Measurements from ENCODE around the gene PRKAG2.

Gene PRKAG2

GRCh38 chr7:151641587-151641986 lies 235.3 kb downstream of the PRKAG2 start:
- no peak overlapping the region for H3K27ac ChIP-seq (replicated peaks; ENCODE audit: low read length)
- H2BK12ac ChIP-seq (ENCODE audit: low read length) = no peak overlapping the region
- H2AFZ ChIP-seq (ENCODE audit: low read length) = no peak overlapping the region
- no peak overlapping the region for H4K91ac ChIP-seq (ENCODE audit: low read depth, low read length, poor library complexity)
- no peak for DNase-seq (ENCODE audit: low spot score)
- H3K4me3 ChIP-seq (ENCODE audit: low read length in 2 of 2) = no peak overlapping the region
- H3K9me3 ChIP-seq (replicated peaks in 1 of 2; ENCODE audit: control insufficient read depth in 2 of 2, insufficient read depth in 1 of 2, low read depth in 1 of 2, low read length in 2 of 2) = peaks cover 2 to 5% of the 10 kb centered on the region in 2 donors
- H2BK120ac ChIP-seq (ENCODE audit: low read depth, low read length) = no peak overlapping the region
- H3K9ac ChIP-seq (ENCODE audit: low read depth, low read length, poor library complexity) = no peak overlapping the region
- no peak overlapping the region for H3K4me2 ChIP-seq (ENCODE audit: insufficient read depth, low read length, poor library complexity, severe bottlenecking)
- H3K23ac ChIP-seq (ENCODE audit: low read depth, low read length, poor library complexity) = no peak overlapping the region
- no peak overlapping the region for H3K18ac ChIP-seq (ENCODE audit: low read length)
- H4K8ac ChIP-seq (ENCODE audit: low read depth, low read length) = no peak overlapping the region
- no CpG with 5 or more reads among the region's 2 CpGs for WGBS, 2 donors (ENCODE audit: extremely low coverage in 2 of 2, insufficient read length in 2 of 2, insufficient replicate concordance in 1 of 2)
- no peak overlapping the region for H3K14ac ChIP-seq (ENCODE audit: low read length)
- H2AK5ac ChIP-seq (ENCODE audit: low read depth, low read length) = no peak overlapping the region
- H3K4me1 ChIP-seq (ENCODE audit: control insufficient read depth in 2 of 2, insufficient read depth in 1 of 2, low read depth in 1 of 2, low read length in 2 of 2) = peaks cover 2 to 5% of the 10 kb centered on the region in 2 donors
- no peak overlapping the region for H2BK5ac ChIP-seq (ENCODE audit: low read length)
- no peaks in the 10 kb centered on the region for H3K79me1 ChIP-seq (ENCODE audit: low read depth, low read length)
- H3K4ac ChIP-seq (ENCODE audit: low read length) = no peak overlapping the region
- no peaks in the 10 kb centered on the region for H3K36me3 ChIP-seq (replicated peaks in 1 of 2; ENCODE audit: control insufficient read depth in 2 of 2, insufficient read depth in 2 of 2, low read length in 2 of 2)
- no peak overlapping the region for H2BK15ac ChIP-seq (ENCODE audit: low read length)
- H3K27me3 ChIP-seq (ENCODE audit: control insufficient read depth in 3 of 3, insufficient read depth in 3 of 3, low read depth in 1 of 3, low read length in 3 of 3) = no peaks in the 10 kb centered on the region

- no peak overlapping the region for H2BK15ac ChIP-seq (ENCODE audit: low read length)
- H4K8ac ChIP-seq (ENCODE audit: low read depth, low read length) = no peak overlapping the region
- no peaks in the 10 kb centered on the region for H3K27me3 ChIP-seq (ENCODE audit: control insufficient read depth in 3 of 3, insufficient read depth in 3 of 3, low read depth in 1 of 3, low read length in 3 of 3)
- no peak overlapping the region for H3K18ac ChIP-seq (ENCODE audit: low read length)
- no peak overlapping the region for H3K4me2 ChIP-seq (ENCODE audit: insufficient read depth, low read length, poor library complexity, severe bottlenecking)
- peaks cover 2 to 5% of the 10 kb centered on the region in 2 donors for H3K4me1 ChIP-seq (ENCODE audit: control insufficient read depth in 2 of 2, insufficient read depth in 1 of 2, low read depth in 1 of 2, low read length in 2 of 2)
- peaks cover 2 to 6% of the 10 kb centered on the region in 2 donors for H3K9me3 ChIP-seq (replicated peaks in 1 of 2; ENCODE audit: control insufficient read depth in 2 of 2, insufficient read depth in 1 of 2, low read depth in 1 of 2, low read length in 2 of 2)
- H2AFZ ChIP-seq (ENCODE audit: low read length) = no peak overlapping the region
- no peak overlapping the region for H3K27ac ChIP-seq (replicated peaks; ENCODE audit: low read length)
- no peak overlapping the region for H2BK120ac ChIP-seq (ENCODE audit: low read depth, low read length)
- H3K36me3 ChIP-seq (replicated peaks in 1 of 2; ENCODE audit: control insufficient read depth in 2 of 2, insufficient read depth in 2 of 2, low read length in 2 of 2) = no peaks in the 10 kb centered on the region
- no peaks in the 10 kb centered on the region for H3K79me1 ChIP-seq (ENCODE audit: low read depth, low read length)
- no peak overlapping the region for H3K4ac ChIP-seq (ENCODE audit: low read length)
- no peak overlapping the region for H2BK12ac ChIP-seq (ENCODE audit: low read length)
- H2AK5ac ChIP-seq (ENCODE audit: low read depth, low read length) = no peak overlapping the region
- no peak overlapping the region for H4K91ac ChIP-seq (ENCODE audit: low read depth, low read length, poor library complexity)
- H2BK5ac ChIP-seq (ENCODE audit: low read length) = no peak overlapping the region
- no peak overlapping the region for H3K4me3 ChIP-seq (ENCODE audit: low read length in 2 of 2)
- H3K14ac ChIP-seq (ENCODE audit: low read length) = no peak overlapping the region
- no peak overlapping the region for H3K9ac ChIP-seq (ENCODE audit: low read depth, low read length, poor library complexity)
- no CpG with 5 or more reads among the region's 9 CpGs for WGBS, 2 donors (ENCODE audit: extremely low coverage in 2 of 2, insufficient read length in 2 of 2, insufficient replicate concordance in 1 of 2)
- no peak overlapping the region for H3K23ac ChIP-seq (ENCODE audit: low read depth, low read length, poor library complexity)
- no peak for DNase-seq (ENCODE audit: low spot score)
These were observed 239.1 kb downstream of the PRKAG2 start for GRCh38 chr7:151637781-151638261.

GRCh38 chr7:151634643-151635042 lies 242.3 kb downstream of the PRKAG2 start:
- Histone ChIP-seq H3K4ac (ENCODE audit: low read length) (no peak overlapping the region), H3K27me3 (ENCODE audit: control insufficient read depth in 3 of 3, insufficient read depth in 3 of 3, low read depth in 1 of 3, low read length in 3 of 3) (no peaks in the 10 kb centered on the region), H3K79me1 (ENCODE audit: low read depth, low read length) (no peaks in the 10 kb centered on the region), H3K27ac (replicated peaks; ENCODE audit: low read length) (no peak overlapping the region), H3K14ac (ENCODE audit: low read length) (no peak overlapping the region), H3K4me3 (ENCODE audit: low read length in 2 of 2) (no peak overlapping the region), H2BK5ac (ENCODE audit: low read length) (no peak overlapping the region), H3K18ac (ENCODE audit: low read length) (no peak overlapping the region), H2AFZ (ENCODE audit: low read length) (no peak overlapping the region), H4K91ac (ENCODE audit: low read depth, low read length, poor library complexity) (no peak overlapping the region), H2BK15ac (ENCODE audit: low read length) (no peak overlapping the region), H3K9me3 (replicated peaks in 1 of 2; ENCODE audit: control insufficient read depth in 2 of 2, insufficient read depth in 1 of 2, low read depth in 1 of 2, low read length in 2 of 2) (peaks cover 2 to 6% of the 10 kb centered on the region in 2 donors), H3K4me1 (ENCODE audit: control insufficient read depth in 2 of 2, insufficient read depth in 1 of 2, low read depth in 1 of 2, low read length in 2 of 2) (peaks cover 0 to 8% of the 10 kb centered on the region in 2 donors), H2BK12ac (ENCODE audit: low read length) (no peak overlapping the region), H3K9ac (ENCODE audit: low read depth, low read length, poor library complexity) (no peak overlapping the region), H3K23ac (ENCODE audit: low read depth, low read length, poor library complexity) (no peak overlapping the region), H2AK5ac (ENCODE audit: low read depth, low read length) (no peak overlapping the region), H4K8ac (ENCODE audit: low read depth, low read length) (no peak overlapping the region), H3K4me2 (ENCODE audit: insufficient read depth, low read length, poor library complexity, severe bottlenecking) (no peak overlapping the region), H2BK120ac (ENCODE audit: low read depth, low read length) (no peak overlapping the region), H3K36me3 (replicated peaks in 1 of 2; ENCODE audit: control insufficient read depth in 2 of 2, insufficient read depth in 2 of 2, low read length in 2 of 2) (no peaks in the 10 kb centered on the region)
- no CpG with 5 or more reads among the region's 2 CpGs for WGBS, 2 donors (ENCODE audit: extremely low coverage in 2 of 2, insufficient read length in 2 of 2, insufficient replicate concordance in 1 of 2)
- DNase-seq (ENCODE audit: low spot score) = no peak

GRCh38 chr7:151633516-151633812 lies 243.5 kb downstream of the PRKAG2 start:
- peaks cover 3 to 10% of the 10 kb centered on the region in 2 donors for H3K4me1 ChIP-seq (ENCODE audit: control insufficient read depth in 2 of 2, insufficient read depth in 1 of 2, low read depth in 1 of 2, low read length in 2 of 2)
- H3K4ac ChIP-seq (ENCODE audit: low read length) = no peak overlapping the region
- no peak overlapping the region for H2AK5ac ChIP-seq (ENCODE audit: low read depth, low read length)
- no peak overlapping the region for H4K91ac ChIP-seq (ENCODE audit: low read depth, low read length, poor library complexity)
- H3K4me2 ChIP-seq (ENCODE audit: insufficient read depth, low read length, poor library complexity, severe bottlenecking) = no peak overlapping the region
- no peak overlapping the region for H3K18ac ChIP-seq (ENCODE audit: low read length)
- H2AFZ ChIP-seq (ENCODE audit: low read length) = no peak overlapping the region
- no peak overlapping the region for H3K27ac ChIP-seq (replicated peaks; ENCODE audit: low read length)
- no peak overlapping the region for H2BK5ac ChIP-seq (ENCODE audit: low read length)
- H3K14ac ChIP-seq (ENCODE audit: low read length) = no peak overlapping the region
- no peaks in the 10 kb centered on the region for H3K79me1 ChIP-seq (ENCODE audit: low read depth, low read length)
- no peak overlapping the region for H2BK12ac ChIP-seq (ENCODE audit: low read length)
- H3K23ac ChIP-seq (ENCODE audit: low read depth, low read length, poor library complexity) = no peak overlapping the region
- H3K9me3 ChIP-seq (replicated peaks in 1 of 2; ENCODE audit: control insufficient read depth in 2 of 2, insufficient read depth in 1 of 2, low read depth in 1 of 2, low read length in 2 of 2) = peaks cover 0 to 6% of the 10 kb centered on the region in 2 donors
- H2BK120ac ChIP-seq (ENCODE audit: low read depth, low read length) = no peak overlapping the region
- no peak overlapping the region for H3K4me3 ChIP-seq (ENCODE audit: low read length in 2 of 2)
- DNase-seq (ENCODE audit: low spot score) = no peak
- no CpG with 5 or more reads among the region's 1 CpG for WGBS, 2 donors (ENCODE audit: extremely low coverage in 2 of 2, insufficient read length in 2 of 2, insufficient replicate concordance in 1 of 2)
- no peak overlapping the region for H4K8ac ChIP-seq (ENCODE audit: low read depth, low read length)
- H3K27me3 ChIP-seq (ENCODE audit: control insufficient read depth in 3 of 3, insufficient read depth in 3 of 3, low read depth in 1 of 3, low read length in 3 of 3) = no peaks in the 10 kb centered on the region
- H2BK15ac ChIP-seq (ENCODE audit: low read length) = no peak overlapping the region
- no peaks in the 10 kb centered on the region for H3K36me3 ChIP-seq (replicated peaks in 1 of 2; ENCODE audit: control insufficient read depth in 2 of 2, insufficient read depth in 2 of 2, low read length in 2 of 2)
- no peak overlapping the region for H3K9ac ChIP-seq (ENCODE audit: low read depth, low read length, poor library complexity)
